Breast epithelium (tissue), 3 donors: ENCODE results near the gene WDR5B.

ENCODE experiments used
- CTCF ChIP-seq, 3 donors: fragments of 450-650 bp; IDR thresholded peaks; one replicate each; pipeline ENCODE4 v1.5.1; 2016 to 2017; ENCODE audit warnings: antibody characterized with exemption in 3 of 3, mild to moderate bottlenecking in 3 of 3, moderate library complexity in 3 of 3
- POLR2A ChIP-seq: fragments of 450-650 bp; IDR thresholded peaks from one replicate; pipeline ENCODE4 v1.6.1; 2016; ENCODE audit warnings: antibody characterized with exemption, mild to moderate bottlenecking, moderate library complexity
- POLR2AphosphoS5 ChIP-seq, 3 donors: sonication (generic); formaldehyde crosslinking; IDR thresholded peaks; one replicate each; pipeline ENCODE4 v1.6.1; 2017; ENCODE audit warnings: antibody characterized with exemption in 3 of 3

GRCh38 chr3:122421101-122421500, 5.2 kb upstream of the WDR5B start:
- TF ChIP-seq POLR2A = no peak
- TF ChIP-seq POLR2AphosphoS5 (IDR thresholded peaks at IDR 0.05) = no peak
- TF ChIP-seq CTCF (IDR thresholded peaks at IDR 0.05) = no peak
